Measurements from ENCODE around the gene ST7. TPM values are rescaled to one million over a fixed set of nuclear protein-coding genes. Genes with fewer than 3 reads are reported as not detected.

ST7 gene
- total and polyA plus RNA-seq, 2 of the 8 experiments (the other 6 are each of a cell fraction or from before 2014, with no cell fraction given): 16.3 to 18.0 TPM

GRCh38 chr7:116949941-116950801, 3.1 kb upstream of the ST7 start (continued):
- TF ChIP-seq CHD7 (IDR thresholded peaks at IDR 0.05; ENCODE audit: insufficient replicate concordance, low read length): no peak
- no peak for TF ChIP-seq ATF3 (IDR thresholded peaks at IDR 0.05; ENCODE audit: insufficient read depth, low read depth, low read length)
- TF ChIP-seq HDAC6 (IDR thresholded peaks at IDR 0.05; ENCODE audit: low read depth, low read length): no peak
- no peak for TF ChIP-seq KDM5A (IDR thresholded peaks at IDR 0.05; ENCODE audit: low read length)
- TF ChIP-seq CREB1 (IDR thresholded peaks at IDR 0.05): no peak
- no peak for TF ChIP-seq FOSL1 (IDR thresholded peaks at IDR 0.05; ENCODE audit: insufficient read depth, low read depth, low read length)
- TF ChIP-seq SRF (IDR thresholded peaks at IDR 0.05; ENCODE audit: low read depth, low read length): no peak
- TF ChIP-seq SP2 (IDR thresholded peaks at IDR 0.05; ENCODE audit: low read length): no peak
- no peak for TF ChIP-seq GTF2F1 (IDR thresholded peaks at IDR 0.05; ENCODE audit: borderline replicate concordance, low read depth, low read length)
- no peak for TF ChIP-seq SIX5 (IDR thresholded peaks at IDR 0.05; ENCODE audit: low read depth, low read length)

All from H1 (cell line).